Upper lobe of left lung (tissue), 6 donors: Measurements from ENCODE around the gene ZPLD1. TPM values are rescaled to one million over a fixed set of nuclear protein-coding genes. Genes with fewer than 3 reads are reported as not detected.

ENCODE experiments used
- ATAC-seq, 2 donors: fragments of 200-7000 bp; cut with Tn5 transposase; one replicate each; pipeline ENCODE4 v1.9.1; 2022; ENCODE audit warnings: mild to moderate bottlenecking in 2 of 2, moderate library complexity in 2 of 2; ENCODE audit not compliant: low FRiP score in 2 of 2
- DNase-seq, 2 donors: peaks; one replicate each; pipeline ENCODE4 v3.0.0-alpha.2; 2019 to 2020
- H3K27ac ChIP-seq, 4 donors: fragments of 200-600 bp; sonication (generic); one replicate each; pipeline ENCODE4 v1.5.1; 2016 to 2019
- H3K27me3 ChIP-seq, 4 donors: fragments of 200-600 bp; sonication (generic); one replicate each; pipeline ENCODE4 v1.5.1; 2017 to 2019
- H3K36me3 ChIP-seq, 4 donors: fragments of 200-600 bp; sonication (generic); one replicate each; pipeline ENCODE4 v1.5.1; 2016 to 2019
- H3K4me1 ChIP-seq, 4 donors: fragments of 200-600 bp; sonication (generic); one replicate each; pipeline ENCODE4 v1.5.1; 2018 to 2019
- H3K4me3 ChIP-seq, 4 donors: fragments of 200-600 bp; sonication (generic); one replicate each; pipeline ENCODE4 v1.5.1; 2017 to 2019; ENCODE audit warnings: mild to moderate bottlenecking in 2 of 4, moderate library complexity in 1 of 4
- H3K9me3 ChIP-seq, 4 donors: fragments of 200-600 bp; sonication (generic); one replicate each; pipeline ENCODE4 v1.5.1; 2018 to 2019
- EP300 ChIP-seq, 4 donors: sonication (generic); formaldehyde crosslinking; IDR thresholded peaks; one replicate each; pipeline ENCODE4 v1.5.1; 2017; ENCODE audit warnings: antibody characterized with exemption in 4 of 4, control low read depth in 2 of 4
- POLR2A ChIP-seq, 4 donors: fragments of 450-650 bp; IDR thresholded peaks; one replicate each; pipeline ENCODE4 v1.5.1; 2016 to 2017; ENCODE audit warnings: antibody characterized with exemption in 4 of 4, mild to moderate bottlenecking in 2 of 4
- POLR2AphosphoS5 ChIP-seq, 2 donors: sonication (generic); formaldehyde crosslinking; IDR thresholded peaks; one replicate each; pipeline ENCODE4 v1.5.1; 2017; ENCODE audit warnings: antibody characterized with exemption in 2 of 2
- WGBS, 2 donors: methylation state at CpG; one replicate each; pipeline ENCODE4 v1.1.5; 2017 to 2018; 5-methylcytosine and 5-hydroxymethylcytosine counted together
- total RNA-seq, 6 donors: library from RNA; depleted of rRNA in 4 of 6; stranded (reverse); fragments of >200 nt in 4 of 6; gene quantifications; one replicate each; pipeline versions ENCODE4 v1.1.0 to v1.2.1, GENCODE V29; 2016 to 2021
- TF ChIP-seq, protein P1 (sequence below), 6 experiments: fragments of 450-650 bp in 4 of 6; fragments of 200-600 bp in 2 of 6; sonication (generic) in 2 of 6; IDR thresholded peaks; one replicate each; pipeline ENCODE4 v1.5.1; 2016 to 2019; ENCODE audit warnings: antibody characterized with exemption in 6 of 6
- donor health status: DM: no; HTN: no; CAD: no; lungs with moderate emphysema.
- donor health status: DM: no; HTN: yes; CAD: no; lungs with severe emphysema.

The ZPLD1 gene
- total RNA-seq, 6 donors from 2014 or later: not detected

DNA sequence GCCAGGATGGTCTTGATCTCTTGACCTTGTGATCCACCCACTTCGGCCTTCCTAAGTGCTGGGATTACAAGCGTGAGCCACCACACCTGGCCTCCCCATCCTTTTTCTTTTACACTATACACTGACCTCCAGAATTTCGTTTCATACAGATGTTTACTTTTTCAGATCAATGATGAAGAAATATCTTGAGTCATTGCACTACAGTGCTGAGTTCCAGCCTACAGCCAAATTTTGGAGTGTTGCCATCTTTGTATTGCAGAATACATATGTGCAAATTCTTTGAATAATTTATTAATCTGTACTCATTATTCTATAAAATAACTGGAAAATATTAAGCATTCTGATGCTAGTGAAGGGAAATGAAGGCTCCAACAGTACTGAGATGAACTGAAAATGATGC lies 12.5 kb downstream of the ZPLD1 start:
- no peaks in the 10 kb centered on the region for H3K27me3 ChIP-seq
- TF ChIP-seq POLR2AphosphoS5 (IDR thresholded peaks at IDR 0.05): no peak
- TF ChIP-seq POLR2A (IDR thresholded peaks at IDR 0.05): no peak
- no peak for TF ChIP-seq EP300 (IDR thresholded peaks at IDR 0.05)
- TF ChIP-seq, protein P1, sequence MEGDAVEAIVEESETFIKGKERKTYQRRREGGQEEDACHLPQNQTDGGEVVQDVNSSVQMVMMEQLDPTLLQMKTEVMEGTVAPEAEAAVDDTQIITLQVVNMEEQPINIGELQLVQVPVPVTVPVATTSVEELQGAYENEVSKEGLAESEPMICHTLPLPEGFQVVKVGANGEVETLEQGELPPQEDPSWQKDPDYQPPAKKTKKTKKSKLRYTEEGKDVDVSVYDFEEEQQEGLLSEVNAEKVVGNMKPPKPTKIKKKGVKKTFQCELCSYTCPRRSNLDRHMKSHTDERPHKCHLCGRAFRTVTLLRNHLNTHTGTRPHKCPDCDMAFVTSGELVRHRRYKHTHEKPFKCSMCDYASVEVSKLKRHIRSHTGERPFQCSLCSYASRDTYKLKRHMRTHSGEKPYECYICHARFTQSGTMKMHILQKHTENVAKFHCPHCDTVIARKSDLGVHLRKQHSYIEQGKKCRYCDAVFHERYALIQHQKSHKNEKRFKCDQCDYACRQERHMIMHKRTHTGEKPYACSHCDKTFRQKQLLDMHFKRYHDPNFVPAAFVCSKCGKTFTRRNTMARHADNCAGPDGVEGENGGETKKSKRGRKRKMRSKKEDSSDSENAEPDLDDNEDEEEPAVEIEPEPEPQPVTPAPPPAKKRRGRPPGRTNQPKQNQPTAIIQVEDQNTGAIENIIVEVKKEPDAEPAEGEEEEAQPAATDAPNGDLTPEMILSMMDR (IDR thresholded peaks at IDR 0.05): no peak
- no peak overlapping the region for H3K27ac ChIP-seq
- H3K36me3 ChIP-seq: no peaks in the 10 kb centered on the region
- 61 to 64% methylated on average over 3 of the region's 3 CpGs for WGBS, 2 donors
- H3K9me3 ChIP-seq: no peaks in the 10 kb centered on the region
- ATAC-seq (no peak), DNase-seq (no peak)
- no peaks in the 10 kb centered on the region for H3K4me1 ChIP-seq
- H3K4me3 ChIP-seq: no peak overlapping the region

DNA sequence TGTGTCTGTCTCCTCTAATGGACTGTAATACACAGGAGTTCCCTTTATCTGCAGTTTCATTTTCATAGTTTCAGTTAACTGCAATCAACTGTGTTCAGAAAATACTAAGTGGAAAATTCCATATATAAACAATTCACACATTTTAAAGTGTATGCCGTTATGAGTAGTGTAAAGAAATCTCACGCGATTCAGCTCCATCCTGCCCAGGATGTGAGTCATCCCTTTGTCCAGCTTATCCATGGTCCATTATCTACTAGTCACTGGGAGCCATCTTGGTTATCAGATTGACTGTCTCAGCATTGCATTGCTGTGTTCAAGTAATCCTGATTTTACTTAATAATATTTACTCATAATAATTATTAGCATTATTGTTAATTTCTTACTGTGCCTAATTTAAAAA lies 14.5 kb downstream of the ZPLD1 start:
- no peaks in the 10 kb centered on the region for H3K36me3 ChIP-seq
- H3K27ac ChIP-seq: no peak overlapping the region
- H3K4me3 ChIP-seq: no peak overlapping the region
- TF ChIP-seq EP300 (IDR thresholded peaks at IDR 0.05) (no peak), POLR2A (IDR thresholded peaks at IDR 0.05) (no peak), POLR2AphosphoS5 (IDR thresholded peaks at IDR 0.05) (no peak)
- TF ChIP-seq, protein P1 (IDR thresholded peaks at IDR 0.05): no peak
- ATAC-seq (no peak), DNase-seq (no peak)
- H3K9me3 ChIP-seq: no peaks in the 10 kb centered on the region
- WGBS, 2 donors: 72 to 91% methylated on average over 3 of the region's 3 CpGs
- H3K4me1 ChIP-seq: no peaks in the 10 kb centered on the region
- H3K27me3 ChIP-seq: no peaks in the 10 kb centered on the region

DNA sequence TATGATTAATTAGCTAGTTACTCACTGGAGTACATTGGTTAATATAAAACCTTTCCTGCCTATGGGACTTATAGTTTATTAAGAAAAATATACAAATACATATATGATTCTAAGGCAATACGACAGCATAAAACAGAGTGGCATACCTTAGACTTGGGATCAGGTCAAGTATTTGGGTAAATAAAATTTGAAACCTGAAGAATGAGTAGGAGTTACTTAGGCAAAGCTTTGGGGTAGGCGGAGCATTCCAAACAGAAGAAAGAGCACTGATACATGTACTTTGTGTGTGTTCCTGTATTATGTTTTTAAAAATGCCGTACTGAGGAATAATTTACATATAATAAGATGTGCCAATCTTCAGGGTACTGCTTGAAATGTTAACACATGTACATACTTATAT lies 15.1 kb downstream of the ZPLD1 start:
- Histone ChIP-seq H3K4me1 (no peaks in the 10 kb centered on the region), H3K27me3 (no peaks in the 10 kb centered on the region), H3K9me3 (no peaks in the 10 kb centered on the region), H3K4me3 (no peak overlapping the region), H3K36me3 (no peaks in the 10 kb centered on the region), H3K27ac (no peak overlapping the region)
- ATAC-seq: no peak
- 71% methylated on average over 3 of the region's 3 CpGs for WGBS, 2 donors
- TF ChIP-seq POLR2A (IDR thresholded peaks at IDR 0.05) (no peak), EP300 (IDR thresholded peaks at IDR 0.05) (no peak), POLR2AphosphoS5 (IDR thresholded peaks at IDR 0.05) (no peak)
- TF ChIP-seq, protein P1 (IDR thresholded peaks at IDR 0.05): no peak
- no peak for DNase-seq

DNA sequence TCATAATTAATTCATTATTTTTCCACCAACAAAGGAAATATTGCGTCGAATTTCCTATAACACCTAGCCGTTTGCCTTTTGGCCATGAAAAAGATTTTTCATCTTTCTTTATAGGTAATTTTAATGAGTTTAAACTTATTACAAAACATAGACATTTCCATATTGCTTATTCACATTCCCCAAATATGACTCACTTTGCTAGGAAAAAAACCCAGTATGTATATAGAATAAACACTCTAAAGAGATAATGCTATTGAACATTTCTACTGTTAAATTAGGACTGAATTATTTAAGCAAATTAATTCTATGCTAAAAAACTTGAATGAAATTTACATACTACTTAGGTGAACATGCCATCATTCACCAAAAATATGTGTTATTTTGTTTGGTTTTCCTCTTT lies 16.2 kb downstream of the ZPLD1 start:
- Histone ChIP-seq H3K27ac (no peak overlapping the region), H3K9me3 (no peaks in the 10 kb centered on the region), H3K4me3 (no peak overlapping the region), H3K4me1 (no peaks in the 10 kb centered on the region), H3K27me3 (no peaks in the 10 kb centered on the region), H3K36me3 (no peaks in the 10 kb centered on the region)
- DNase-seq: no peak
- 85 to 95% methylated on average over 3 of the region's 3 CpGs for WGBS, 2 donors
- TF ChIP-seq, protein P1 (IDR thresholded peaks at IDR 0.05): no peak
- TF ChIP-seq POLR2AphosphoS5 (IDR thresholded peaks at IDR 0.05): no peak
- no peak for TF ChIP-seq POLR2A (IDR thresholded peaks at IDR 0.05)
- no peak for ATAC-seq

DNA sequence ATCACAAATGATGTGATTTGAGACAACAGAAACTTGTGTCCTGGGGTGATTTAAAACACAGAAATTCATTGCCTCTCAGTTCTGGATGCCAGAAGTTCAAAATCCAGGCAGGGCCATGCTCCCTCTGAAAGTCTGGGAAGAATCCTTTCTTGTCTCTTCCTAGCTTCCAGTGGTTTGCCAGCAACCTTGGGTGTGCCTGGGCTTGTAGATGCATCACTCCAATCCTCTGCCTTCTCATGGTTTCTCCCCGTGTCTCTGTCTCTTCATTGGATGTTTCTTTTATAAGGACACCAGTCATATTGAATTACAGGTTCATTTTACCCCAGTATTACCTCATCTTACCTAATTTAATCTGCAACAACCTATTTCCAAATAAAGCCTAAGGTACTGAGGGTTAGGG lies 16.7 kb downstream of the ZPLD1 start:
- no peak for ATAC-seq
- WGBS, 2 donors: 73 to 93% methylated on average over 1 of the region's 1 CpG
- no peaks in the 10 kb centered on the region for H3K4me1 ChIP-seq

More for the DNA sequence above, 16.7 kb downstream of the ZPLD1 start:
- no peaks in the 10 kb centered on the region for H3K9me3 ChIP-seq
- TF ChIP-seq POLR2A (IDR thresholded peaks at IDR 0.05): no peak
- TF ChIP-seq, protein P1 (IDR thresholded peaks at IDR 0.05): no peak
- TF ChIP-seq POLR2AphosphoS5 (IDR thresholded peaks at IDR 0.05): no peak
- TF ChIP-seq EP300 (IDR thresholded peaks at IDR 0.05): no peak
- H3K27me3 ChIP-seq: no peaks in the 10 kb centered on the region
- no peak for DNase-seq
- H3K36me3 ChIP-seq: no peaks in the 10 kb centered on the region
- H3K27ac ChIP-seq: no peak overlapping the region
- H3K4me3 ChIP-seq: no peak overlapping the region
